Measurements from ENCODE around the gene NCEH1. TPM values are rescaled to one million over a fixed set of nuclear protein-coding genes. Genes with fewer than 3 reads are reported as not detected.
A peak's percentile ranks its signal among the peaks of the same experiment; 100 is the strongest.

Gene NCEH1
- total RNA-seq, 4 donors from 2014 or later, result 2.3 to 5.8 (median 4.2) TPM

GRCh38 chr3:172750368-172751174 lies 39.7 kb upstream of the NCEH1 start, which contains the start of gene ECT2:
Gene ECT2 (plus strand): TSS chr3:172750726. CDS start chr3:172754531, 3,805 bp downstream.
- TF ChIP-seq POLR2AphosphoS5 (IDR thresholded peaks at IDR 0.05), result peak in 2 of 3 donors; percentile 26 to 59
- TF ChIP-seq EP300 (IDR thresholded peaks at IDR 0.05), result no peak
- no peak for TF ChIP-seq POLR2A (IDR thresholded peaks at IDR 0.05)
- peak; percentile 68 to 81 for TF ChIP-seq CTCF (IDR thresholded peaks at IDR 0.05)
- under 1% methylated on average over 40 of the region's 49 CpGs for WGBS
- Histone ChIP-seq H3K4me1 (peaks cover 28% of the 10 kb centered on the region), H3K36me3 (no peaks in the 10 kb centered on the region), H3K27ac (peak within 1 kb of the TSS; percentile 93), H3K27me3 (no peaks in the 10 kb centered on the region), H3K4me3 (peak within 1 kb of the TSS; percentile 75), H3K9me3 (no peaks in the 10 kb centered on the region)
- DNase-seq (ENCODE audit: low spot score in 2 of 2), result peak; percentile 99 to 100

- WGBS, result 14% methylated on average over 9 of the region's 9 CpGs
- H3K4me3 ChIP-seq, result peak overlapping the region; percentile 75
These were observed 39.2 kb upstream of the NCEH1 start for GRCh38 chr3:172750069-172750367.

GRCh38 chr3:172749230-172749965 lies 38.5 kb upstream of the NCEH1 start:
- no peaks in the 10 kb centered on the region for H3K27me3 ChIP-seq
- no peaks in the 10 kb centered on the region for H3K9me3 ChIP-seq
- 21% methylated on average over 8 of the region's 8 CpGs for WGBS
- peaks cover 25% of the 10 kb centered on the region for H3K4me1 ChIP-seq
- H3K4me3 ChIP-seq, result peak overlapping the region; percentile 75
- DNase-seq (ENCODE audit: low spot score in 2 of 2), result no peak
- H3K27ac ChIP-seq, result peak overlapping the region; percentile 93
- TF ChIP-seq POLR2A (IDR thresholded peaks at IDR 0.05), result no peak
- no peak for TF ChIP-seq CTCF (IDR thresholded peaks at IDR 0.05)
- TF ChIP-seq EP300 (IDR thresholded peaks at IDR 0.05), result no peak
- TF ChIP-seq POLR2AphosphoS5 (IDR thresholded peaks at IDR 0.05), result no peak
- H3K36me3 ChIP-seq, result no peaks in the 10 kb centered on the region

More at GRCh38 chr3:172750069-172750367, 39.2 kb upstream of the NCEH1 start:
- peaks cover 28% of the 10 kb centered on the region for H3K4me1 ChIP-seq
- no peaks in the 10 kb centered on the region for H3K27me3 ChIP-seq
- DNase-seq (ENCODE audit: low spot score in 2 of 2), result no peak
- H3K9me3 ChIP-seq, result no peaks in the 10 kb centered on the region
- no peaks in the 10 kb centered on the region for H3K36me3 ChIP-seq
- peak overlapping the region; percentile 93 for H3K27ac ChIP-seq
- no peak for TF ChIP-seq POLR2AphosphoS5 (IDR thresholded peaks at IDR 0.05)
- TF ChIP-seq POLR2A (IDR thresholded peaks at IDR 0.05), result no peak
- no peak for TF ChIP-seq CTCF (IDR thresholded peaks at IDR 0.05)
- TF ChIP-seq EP300 (IDR thresholded peaks at IDR 0.05), result no peak

- H3K27ac ChIP-seq, result no peak overlapping the region
- no peaks in the 10 kb centered on the region for H3K9me3 ChIP-seq
- no peak for TF ChIP-seq POLR2AphosphoS5 (IDR thresholded peaks at IDR 0.05)
- TF ChIP-seq POLR2A (IDR thresholded peaks at IDR 0.05), result no peak
- TF ChIP-seq EP300 (IDR thresholded peaks at IDR 0.05), result no peak
- TF ChIP-seq CTCF (IDR thresholded peaks at IDR 0.05), result no peak
- no peak overlapping the region for H3K4me3 ChIP-seq
- H3K36me3 ChIP-seq, result no peaks in the 10 kb centered on the region
- 61% methylated on average over 2 of the region's 2 CpGs for WGBS
- H3K4me1 ChIP-seq, result peaks cover 21% of the 10 kb centered on the region
- no peaks in the 10 kb centered on the region for H3K27me3 ChIP-seq
- no peak for DNase-seq (ENCODE audit: low spot score in 2 of 2)
These were observed 35.6 kb upstream of the NCEH1 start for GRCh38 chr3:172746475-172746874.

GRCh38 chr3:172739462-172739861 lies 28.6 kb upstream of the NCEH1 start:
- TF ChIP-seq CTCF (IDR thresholded peaks at IDR 0.05) (no peak), EP300 (IDR thresholded peaks at IDR 0.05) (no peak), POLR2AphosphoS5 (IDR thresholded peaks at IDR 0.05) (no peak), POLR2A (IDR thresholded peaks at IDR 0.05) (no peak)
- Histone ChIP-seq H3K36me3 (no peaks in the 10 kb centered on the region), H3K4me3 (no peak overlapping the region), H3K4me1 (no peaks in the 10 kb centered on the region), H3K27ac (no peak overlapping the region), H3K27me3 (no peaks in the 10 kb centered on the region), H3K9me3 (no peaks in the 10 kb centered on the region)
- WGBS, result 48% methylated on average over 1 of the region's 1 CpG
- DNase-seq (ENCODE audit: low spot score in 2 of 2), result no peak
